Bone marrow (tissue), 2 donors: ENCODE results near the gene CPEB3.
A peak's percentile ranks its signal among the peaks of the same experiment; 100 is the strongest.
"Not testable (repeated sequence)": the region's sequence is repeated elsewhere in the genome, so short reads cannot be mapped to it uniquely, and the experiment has no call there.

ENCODE experiments used
- DNase-seq, 2 donors: peaks; one replicate each; lab custom pipeline; 2025; lab: John Stamatoyannopoulos, UW

Gene CPEB3

GRCh38 chr10:92290837-92291615, at the start of gene CPEB3, which contains the start of gene MARCHF5:
Gene CPEB3, minus strand, starts transcription at chr10:92291078. Its CDS starts 50,728 bp downstream, at chr10:92240350.
Gene MARCHF5, plus strand, starts transcription at chr10:92291167. Its CDS starts 328 bp downstream, at chr10:92291495.
- peak; percentile 78 to 89 for DNase-seq

- DNase-seq = not testable (repeated sequence)
Measured at GRCh38 chr10:92329927-92330326, 39.0 kb upstream of the CPEB3 start.

- DNase-seq = no peak
Measured at GRCh38 chr10:92328993-92329392, 38.1 kb upstream of the CPEB3 start.

- no peak for DNase-seq
Measured at GRCh38 chr10:92327445-92328433, 36.9 kb upstream of the CPEB3 start.

- no peak for DNase-seq
Measured at GRCh38 chr10:92323079-92323478, 32.2 kb upstream of the CPEB3 start.

- DNase-seq = no peak
Measured at GRCh38 chr10:92316610-92317009, 25.7 kb upstream of the CPEB3 start.

- DNase-seq = no peak
Measured at GRCh38 chr10:92313750-92314149, 22.9 kb upstream of the CPEB3 start.

- no peak for DNase-seq
Measured at GRCh38 chr10:92309272-92309671, 18.4 kb upstream of the CPEB3 start.

- DNase-seq = no peak
Measured at GRCh38 chr10:92305133-92306072, 14.5 kb upstream of the CPEB3 start.

- no peak for DNase-seq
Measured at GRCh38 chr10:92304061-92304460, 13.2 kb upstream of the CPEB3 start.

- no peak for DNase-seq
Measured at GRCh38 chr10:92303096-92303495, 12.2 kb upstream of the CPEB3 start.

- no peak for DNase-seq
Measured at GRCh38 chr10:92298487-92298886, 7.6 kb upstream of the CPEB3 start.

GRCh38 chr10:92291921-92292845, 1.3 kb upstream of the CPEB3 start:
- DNase-seq = peak; percentile 27 to 56

GRCh38 chr10:92291616-92291865, 663 bp upstream of the CPEB3 start:
- DNase-seq = no peak

GRCh38 chr10:92290076-92290836, 622 bp downstream of the CPEB3 start:
- no peak for DNase-seq

GRCh38 chr10:92284112-92284704, 6.7 kb downstream of the CPEB3 start:
- peak in 1 of 2 donors; percentile 59 for DNase-seq

- DNase-seq = peak in 1 of 2 donors; percentile 19
Measured at GRCh38 chr10:92278996-92279696, 11.7 kb downstream of the CPEB3 start.

GRCh38 chr10:92274071-92274470, 16.8 kb downstream of the CPEB3 start:
- no peak for DNase-seq

- no peak for DNase-seq
Measured at GRCh38 chr10:92268748-92269147, 22.1 kb downstream of the CPEB3 start.
